ENCODE data around the gene ARFIP1. TPM values are rescaled to one million over a fixed set of nuclear protein-coding genes. Genes with fewer than 3 reads are reported as not detected.

ARFIP1 gene
- total RNA-seq, 1 experiment from 2014 or later, result 32.7 TPM

GRCh38 chr4:152950402-152951274, 170.9 kb downstream of the ARFIP1 start:
- no peak overlapping the region for H3K9ac ChIP-seq (ENCODE audit: low read length)
- H3K4me2 ChIP-seq (ENCODE audit: low read length), result no peak overlapping the region
- no peaks in the 10 kb centered on the region for H3K9me2 ChIP-seq (ENCODE audit: insufficient read depth)
- no peaks in the 10 kb centered on the region for H4K20me1 ChIP-seq (ENCODE audit: insufficient read depth)
- H3K4me3 ChIP-seq (replicated peaks in 1 of 2; ENCODE audit: low read depth in 1 of 2, low read length in 2 of 2), result no peak overlapping the region
- no peak overlapping the region for H2AFZ ChIP-seq (ENCODE audit: low read depth, low read length, poor library complexity, severe bottlenecking)
- ATAC-seq (no peak), DNase-seq (ENCODE audit: low read depth, low spot score) (no peak)
- no TSS peak for BruUV-seq (replicated peaks)
- no peaks in the 10 kb centered on the region for H3K9me3 ChIP-seq (ENCODE audit: control insufficient read depth in 1 of 2, insufficient read depth in 1 of 2, low read depth in 1 of 2, low read length in 2 of 2)
- ChIA-PET CTCF (no interaction called here), POLR2A (no interaction called here), RAD21 (ENCODE audit: low non-redundant PET in 1 of 2, low total read pairs in 2 of 2, uncharacterized antibody in 2 of 2, unreplicated experiment in 2 of 2) (no interaction called here)
- H3K27ac ChIP-seq (ENCODE audit: low read depth, low read length), result no peak overlapping the region
- no peaks in the 10 kb centered on the region for H3K79me2 ChIP-seq (ENCODE audit: insufficient read depth, low read length)
- TF ChIP-seq FOSL1 (IDR thresholded peaks at IDR 0.05; ENCODE audit: low read depth) (no peak), REST (IDR thresholded peaks at IDR 0.05; ENCODE audit: low read depth) (no peak), SRF (IDR thresholded peaks at IDR 0.05; ENCODE audit: low read depth) (no peak), EZH2phosphoT487 (IDR thresholded peaks at IDR 0.05; ENCODE audit: borderline replicate concordance) (no peak), POLR2A (IDR thresholded peaks at IDR 0.05; ENCODE audit: borderline replicate concordance, extremely low read depth, insufficient read depth, insufficient read length) (no peak), RAD21 (IDR thresholded peaks at IDR 0.05; ENCODE audit: low read depth) (no peak), SP1 (IDR thresholded peaks at IDR 0.05; ENCODE audit: low read depth) (no peak), ZBTB33 (IDR thresholded peaks at IDR 0.05; ENCODE audit: extremely low read depth, insufficient replicate concordance, low read length) (no peak), ATF3 (IDR thresholded peaks at IDR 0.05) (no peak), JUND (IDR thresholded peaks at IDR 0.05) (no peak), EGR1 (IDR thresholded peaks at IDR 0.05; ENCODE audit: low read depth) (no peak), CTCF (IDR thresholded peaks at IDR 0.05 in 2 of 3, conservative IDR thresholded peaks at IDR 0.05 in 1 of 3; ENCODE audit: borderline replicate concordance in 1 of 3, insufficient read depth in 1 of 3, low read depth in 2 of 3, low read length in 2 of 3) (no peak), YY1 (IDR thresholded peaks at IDR 0.05; ENCODE audit: extremely low read depth, insufficient replicate concordance, low read depth, low read length) (no peak), SIN3A (IDR thresholded peaks at IDR 0.05; ENCODE audit: low read depth) (no peak), MAX (IDR thresholded peaks at IDR 0.05) (no peak), TCF7L2 (IDR thresholded peaks at IDR 0.05; ENCODE audit: borderline replicate concordance, extremely low read depth, insufficient read depth, insufficient read length) (no peak), ZFX (IDR thresholded peaks at IDR 0.05) (no peak)
- intact Hi-C loops (cut with micrococcal nuclease), result no loop called here
- H3K36me3 ChIP-seq (ENCODE audit: control insufficient read depth in 1 of 2, insufficient read depth in 2 of 2, low read length in 2 of 2), result no peaks in the 10 kb centered on the region
- H3K4me1 ChIP-seq (ENCODE audit: control insufficient read depth in 1 of 2, insufficient read depth in 2 of 2, low read length in 2 of 2), result peaks cover 0 to 10% of the 10 kb centered on the region in 2 experiments; a peak in 2 of 4 replicates
- H3K27me3 ChIP-seq (ENCODE audit: insufficient read depth, low read length), result no peaks in the 10 kb centered on the region
